Vagina (tissue), 2 donors: ENCODE data around the gene IDUA. TPM values are rescaled to one million over a fixed set of nuclear protein-coding genes. Genes with fewer than 3 reads are reported as not detected.

Source experiments
- DNase-seq, 2 donors: peaks; one replicate each; pipeline ENCODE4 v3.0.0-alpha.2; 2017; ENCODE audit errors: extremely low spot score in 2 of 2
- H3K27ac ChIP-seq: fragments of 200-600 bp; sonication (generic); one replicate; pipeline ENCODE4 v1.5.1; 2019
- H3K27me3 ChIP-seq: fragments of 200-600 bp; sonication (generic); one replicate; pipeline ENCODE4 v1.5.1; 2019
- H3K36me3 ChIP-seq, 2 donors: fragments of 200-600 bp; sonication (generic); one replicate each; pipeline ENCODE4 v1.5.1; 2017 to 2019
- H3K4me1 ChIP-seq: fragments of 200-600 bp; sonication (generic); one replicate; pipeline ENCODE4 v1.5.1; 2019
- H3K4me3 ChIP-seq, 2 donors: fragments of 200-600 bp; sonication (generic); 1 replicate in 1 of 2; 2 replicates in 1 of 2; pipeline ENCODE4 v1.5.1; 2016 to 2019
- H3K9me3 ChIP-seq: fragments of 200-600 bp; sonication (generic); one replicate; pipeline ENCODE4 v1.5.1; 2019
- CTCF ChIP-seq, 3 experiments: fragments of 450-650 bp in 2 of 3; fragments of 200-600 bp in 1 of 3; sonication (generic) in 1 of 3; IDR thresholded peaks; one replicate each; pipeline ENCODE4 v1.5.1; 2017 to 2019; ENCODE audit warnings: antibody characterized with exemption in 3 of 3, mild to moderate bottlenecking in 2 of 3, moderate library complexity in 2 of 3
- POLR2A ChIP-seq, 2 donors: fragments of 450-650 bp; IDR thresholded peaks; one replicate each; pipeline ENCODE4 v1.6.1; 2017; ENCODE audit warnings: antibody characterized with exemption in 2 of 2, mild to moderate bottlenecking in 2 of 2, moderate library complexity in 2 of 2
- POLR2AphosphoS5 ChIP-seq, 2 donors: sonication (generic); formaldehyde crosslinking; IDR thresholded peaks; one replicate each; pipeline ENCODE4 v1.9.0; 2017; ENCODE audit warnings: antibody characterized with exemption in 2 of 2, mild to moderate bottlenecking in 2 of 2, low read depth in 1 of 2; ENCODE audit not compliant: insufficient read depth in 1 of 2
- intact Hi-C: fragments of 100-400 bp; cut with DNase I; formaldehyde crosslinking; loops from one replicate; pipeline ENCODE4 v1.15.1; 2023
- total RNA-seq: library from RNA; depleted of rRNA; stranded (reverse); fragments of >200 nt; gene quantifications from one replicate; pipeline ENCODE4 v1.2.3, GENCODE V29; 2016

The IDUA gene
- total RNA-seq, 1 donor from 2014 or later, result 28.0 TPM

GRCh38 chr4:961351-962230, 25.3 kb upstream of the IDUA start:
- no peaks in the 10 kb centered on the region for H3K27me3 ChIP-seq
- DNase-seq, result no peak
- intact Hi-C loops, result no loop called here
- H3K9me3 ChIP-seq, result no peaks in the 10 kb centered on the region
- peaks cover 17% of the 10 kb centered on the region for H3K4me1 ChIP-seq
- H3K36me3 ChIP-seq, result peaks cover 0 to 38% of the 10 kb centered on the region in 2 donors
- TF ChIP-seq POLR2AphosphoS5 (IDR thresholded peaks at IDR 0.05; ENCODE audit: insufficient read depth in 1 of 2, low read depth in 1 of 2), result peak; percentile 22 to 23
- no peak for TF ChIP-seq CTCF (IDR thresholded peaks at IDR 0.05)
- no peak for TF ChIP-seq POLR2A (IDR thresholded peaks at IDR 0.05)
- no peak overlapping the region for H3K27ac ChIP-seq
- H3K4me3 ChIP-seq, result no peak overlapping the region

- no peak for DNase-seq
- peaks cover 0 to 36% of the 10 kb centered on the region in 2 donors for H3K36me3 ChIP-seq
- H3K27ac ChIP-seq, result no peak overlapping the region
- no peak overlapping the region for H3K4me3 ChIP-seq
- no peaks in the 10 kb centered on the region for H3K27me3 ChIP-seq
- H3K9me3 ChIP-seq, result no peaks in the 10 kb centered on the region
- no peak for TF ChIP-seq POLR2A (IDR thresholded peaks at IDR 0.05)
- intact Hi-C loops, result no loop called here
- peaks cover 18% of the 10 kb centered on the region for H3K4me1 ChIP-seq
These were observed 24.3 kb upstream of the IDUA start for GRCh38 chr4:962231-963208.

GRCh38 chr4:963276-964225, 23.3 kb upstream of the IDUA start:
- Histone ChIP-seq H3K27ac (no peak overlapping the region), H3K9me3 (no peaks in the 10 kb centered on the region), H3K4me3 (no peak overlapping the region), H3K36me3 (peaks cover 0 to 28% of the 10 kb centered on the region in 2 donors), H3K4me1 (peaks cover 28% of the 10 kb centered on the region), H3K27me3 (no peaks in the 10 kb centered on the region)
- DNase-seq, result no peak
- intact Hi-C loops, result no loop called here
- no peak for TF ChIP-seq POLR2AphosphoS5 (IDR thresholded peaks at IDR 0.05; ENCODE audit: insufficient read depth in 1 of 2, low read depth in 1 of 2)
- no peak for TF ChIP-seq CTCF (IDR thresholded peaks at IDR 0.05)
- TF ChIP-seq POLR2A (IDR thresholded peaks at IDR 0.05), result no peak

GRCh38 chr4:964346-965025, 22.4 kb upstream of the IDUA start:
- DNase-seq, result no peak
- H3K36me3 ChIP-seq, result peaks cover 0 to 28% of the 10 kb centered on the region in 2 donors
- intact Hi-C loops, result no loop called here
- H3K27me3 ChIP-seq, result no peaks in the 10 kb centered on the region
- H3K27ac ChIP-seq, result no peak overlapping the region
- H3K4me3 ChIP-seq, result no peak overlapping the region
- H3K9me3 ChIP-seq, result no peaks in the 10 kb centered on the region
- TF ChIP-seq CTCF (IDR thresholded peaks at IDR 0.05) (no peak), POLR2AphosphoS5 (IDR thresholded peaks at IDR 0.05; ENCODE audit: insufficient read depth in 1 of 2, low read depth in 1 of 2) (no peak), POLR2A (IDR thresholded peaks at IDR 0.05) (no peak)
- H3K4me1 ChIP-seq, result peaks cover 28% of the 10 kb centered on the region
